ENCODE measurements around the gene ZWILCH.

The ZWILCH gene

GRCh38 chr15:66514586-66514985 lies 9.5 kb downstream of the ZWILCH start:
- TF ChIP-seq REST (IDR thresholded peaks at IDR 0.05; ENCODE audit: low read depth) (no peak), CREB1 (IDR thresholded peaks at IDR 0.05; ENCODE audit: low read depth) (no peak), TAF1 (IDR thresholded peaks at IDR 0.05; ENCODE audit: low read depth) (no peak), EP300 (IDR thresholded peaks at IDR 0.05; ENCODE audit: borderline replicate concordance) (no peak), USF1 (IDR thresholded peaks at IDR 0.05) (no peak), FOXM1 (IDR thresholded peaks at IDR 0.05; ENCODE audit: borderline replicate concordance, low read depth) (no peak), RAD21 (IDR thresholded peaks at IDR 0.05; ENCODE audit: low read depth) (no peak), YY1 (IDR thresholded peaks at IDR 0.05; ENCODE audit: low read depth) (no peak), TCF12 (IDR thresholded peaks at IDR 0.05; ENCODE audit: low read depth) (no peak), ZBTB7A (IDR thresholded peaks at IDR 0.05; ENCODE audit: low read depth) (no peak), NFIC (IDR thresholded peaks at IDR 0.05) (no peak), CEBPB (IDR thresholded peaks at IDR 0.05) (no peak), EGR1 (IDR thresholded peaks at IDR 0.05) (no peak), TEAD4 (IDR thresholded peaks at IDR 0.05) (no peak)
- TF ChIP-seq, protein P1, sequence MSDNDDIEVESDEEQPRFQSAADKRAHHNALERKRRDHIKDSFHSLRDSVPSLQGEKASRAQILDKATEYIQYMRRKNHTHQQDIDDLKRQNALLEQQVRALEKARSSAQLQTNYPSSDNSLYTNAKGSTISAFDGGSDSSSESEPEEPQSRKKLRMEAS (IDR thresholded peaks at IDR 0.05), result no peak

- TF ChIP-seq EP300 (IDR thresholded peaks at IDR 0.05; ENCODE audit: borderline replicate concordance) (peak; percentile 40), USF1 (IDR thresholded peaks at IDR 0.05) (no peak), RAD21 (IDR thresholded peaks at IDR 0.05; ENCODE audit: low read depth) (0 out of 2 replicates have a peak, but pooled peaks have one; percentile 2), NFIC (IDR thresholded peaks at IDR 0.05) (0 out of 2 replicates have a peak, but pooled peaks have one; percentile 7), EGR1 (IDR thresholded peaks at IDR 0.05) (no peak), TAF1 (IDR thresholded peaks at IDR 0.05; ENCODE audit: low read depth) (no peak), YY1 (IDR thresholded peaks at IDR 0.05; ENCODE audit: low read depth) (no peak), TEAD4 (IDR thresholded peaks at IDR 0.05) (peak; percentile 48; the same call in 1 of the 2 replicates), ZBTB7A (IDR thresholded peaks at IDR 0.05; ENCODE audit: low read depth) (no peak), CEBPB (IDR thresholded peaks at IDR 0.05) (no peak), CREB1 (IDR thresholded peaks at IDR 0.05; ENCODE audit: low read depth) (no peak), FOXM1 (IDR thresholded peaks at IDR 0.05; ENCODE audit: borderline replicate concordance, low read depth) (peak; percentile 23; the same call in 1 of the 2 replicates), TCF12 (IDR thresholded peaks at IDR 0.05; ENCODE audit: low read depth) (peak; percentile 85), REST (IDR thresholded peaks at IDR 0.05; ENCODE audit: low read depth) (no peak)
- TF ChIP-seq, protein P1 (IDR thresholded peaks at IDR 0.05), result no peak
Measured at GRCh38 chr15:66515901-66516322, 10.8 kb downstream of the ZWILCH start.

- TF ChIP-seq ZBTB7A (IDR thresholded peaks at IDR 0.05; ENCODE audit: low read depth) (no peak), EP300 (IDR thresholded peaks at IDR 0.05; ENCODE audit: borderline replicate concordance) (no peak), YY1 (IDR thresholded peaks at IDR 0.05; ENCODE audit: low read depth) (no peak), CREB1 (IDR thresholded peaks at IDR 0.05; ENCODE audit: low read depth) (no peak), EGR1 (IDR thresholded peaks at IDR 0.05) (no peak), FOXM1 (IDR thresholded peaks at IDR 0.05; ENCODE audit: borderline replicate concordance, low read depth) (no peak), RAD21 (IDR thresholded peaks at IDR 0.05; ENCODE audit: low read depth) (no peak), TAF1 (IDR thresholded peaks at IDR 0.05; ENCODE audit: low read depth) (no peak), CEBPB (IDR thresholded peaks at IDR 0.05) (no peak)
- TF ChIP-seq, protein P1 (IDR thresholded peaks at IDR 0.05), result no peak
Measured at GRCh38 chr15:66523926-66524325, 18.8 kb downstream of the ZWILCH start.

GRCh38 chr15:66524838-66525237 lies 19.7 kb downstream of the ZWILCH start:
- TF ChIP-seq RAD21 (IDR thresholded peaks at IDR 0.05; ENCODE audit: low read depth) (no peak), TCF12 (IDR thresholded peaks at IDR 0.05; ENCODE audit: low read depth) (no peak), ZBTB7A (IDR thresholded peaks at IDR 0.05; ENCODE audit: low read depth) (no peak), NFIC (IDR thresholded peaks at IDR 0.05) (no peak), YY1 (IDR thresholded peaks at IDR 0.05; ENCODE audit: low read depth) (no peak), USF1 (IDR thresholded peaks at IDR 0.05) (no peak), EGR1 (IDR thresholded peaks at IDR 0.05) (no peak), TAF1 (IDR thresholded peaks at IDR 0.05; ENCODE audit: low read depth) (no peak), CREB1 (IDR thresholded peaks at IDR 0.05; ENCODE audit: low read depth) (no peak), REST (IDR thresholded peaks at IDR 0.05; ENCODE audit: low read depth) (no peak), EP300 (IDR thresholded peaks at IDR 0.05; ENCODE audit: borderline replicate concordance) (no peak), FOXM1 (IDR thresholded peaks at IDR 0.05; ENCODE audit: borderline replicate concordance, low read depth) (no peak), TEAD4 (IDR thresholded peaks at IDR 0.05) (no peak), CEBPB (IDR thresholded peaks at IDR 0.05) (no peak)
- TF ChIP-seq, protein P1 (IDR thresholded peaks at IDR 0.05), result no peak
